22Rv1 (cell line): ENCODE data around the gene NUFIP1.

Source experiments
- CTCF ChIP-seq: fragments of 450-650 bp; IDR thresholded peaks from 2 replicates; pipeline ENCODE4 v1.5.1; 2017; ENCODE audit warnings: mild to moderate bottlenecking
- ZFX ChIP-seq: fragments of 450-650 bp; IDR thresholded peaks from 2 replicates; pipeline ENCODE4 v1.6.1; 2017; ENCODE audit warnings: antibody characterized with exemption, borderline replicate concordance

GRCh38 chr13:44894001-44894770, 95.1 kb downstream of the NUFIP1 start:
- no peak for TF ChIP-seq ZFX
- TF ChIP-seq CTCF = no peak
